ENCODE results near the gene VAMP1.

The VAMP1 gene

DNA sequence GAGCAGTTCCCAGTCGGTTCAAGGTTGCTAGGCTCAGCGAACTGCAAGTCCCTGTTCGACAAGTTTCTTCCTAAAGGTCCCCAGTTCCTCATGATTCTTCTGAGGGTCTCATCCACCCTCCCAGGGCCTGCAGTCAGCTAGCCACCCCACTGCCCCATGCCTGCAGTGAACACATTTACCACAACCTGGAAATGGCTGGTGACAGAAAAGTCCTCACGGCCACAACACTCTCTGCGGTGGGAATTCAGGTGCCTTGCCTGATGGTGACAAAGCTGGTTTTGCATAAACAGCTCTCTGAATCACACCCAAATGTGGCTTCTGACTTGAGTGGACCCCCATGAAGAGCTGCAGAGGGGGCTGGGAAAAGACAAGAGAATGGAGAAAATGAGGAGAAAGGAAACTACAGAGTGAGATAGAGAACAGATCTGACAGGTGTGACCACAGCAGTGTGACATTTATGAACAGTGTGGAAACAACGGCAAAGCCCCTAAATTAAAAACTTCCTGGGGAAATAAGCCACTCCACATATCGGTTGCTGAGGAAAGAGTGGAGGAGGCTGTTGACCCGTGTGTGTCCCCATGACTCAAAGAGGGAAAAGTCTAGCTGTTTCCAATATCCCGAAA lies 27.0 kb downstream of the VAMP1 start:
- DNase-seq (ENCODE audit: low read depth) = no peak
- H3K4me3 ChIP-seq (ENCODE audit: low read length) = no peak overlapping the region
- TF ChIP-seq, protein P1, sequence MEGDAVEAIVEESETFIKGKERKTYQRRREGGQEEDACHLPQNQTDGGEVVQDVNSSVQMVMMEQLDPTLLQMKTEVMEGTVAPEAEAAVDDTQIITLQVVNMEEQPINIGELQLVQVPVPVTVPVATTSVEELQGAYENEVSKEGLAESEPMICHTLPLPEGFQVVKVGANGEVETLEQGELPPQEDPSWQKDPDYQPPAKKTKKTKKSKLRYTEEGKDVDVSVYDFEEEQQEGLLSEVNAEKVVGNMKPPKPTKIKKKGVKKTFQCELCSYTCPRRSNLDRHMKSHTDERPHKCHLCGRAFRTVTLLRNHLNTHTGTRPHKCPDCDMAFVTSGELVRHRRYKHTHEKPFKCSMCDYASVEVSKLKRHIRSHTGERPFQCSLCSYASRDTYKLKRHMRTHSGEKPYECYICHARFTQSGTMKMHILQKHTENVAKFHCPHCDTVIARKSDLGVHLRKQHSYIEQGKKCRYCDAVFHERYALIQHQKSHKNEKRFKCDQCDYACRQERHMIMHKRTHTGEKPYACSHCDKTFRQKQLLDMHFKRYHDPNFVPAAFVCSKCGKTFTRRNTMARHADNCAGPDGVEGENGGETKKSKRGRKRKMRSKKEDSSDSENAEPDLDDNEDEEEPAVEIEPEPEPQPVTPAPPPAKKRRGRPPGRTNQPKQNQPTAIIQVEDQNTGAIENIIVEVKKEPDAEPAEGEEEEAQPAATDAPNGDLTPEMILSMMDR (conservative IDR thresholded peaks at IDR 0.05; ENCODE audit: low read length) = no peak

DNA sequence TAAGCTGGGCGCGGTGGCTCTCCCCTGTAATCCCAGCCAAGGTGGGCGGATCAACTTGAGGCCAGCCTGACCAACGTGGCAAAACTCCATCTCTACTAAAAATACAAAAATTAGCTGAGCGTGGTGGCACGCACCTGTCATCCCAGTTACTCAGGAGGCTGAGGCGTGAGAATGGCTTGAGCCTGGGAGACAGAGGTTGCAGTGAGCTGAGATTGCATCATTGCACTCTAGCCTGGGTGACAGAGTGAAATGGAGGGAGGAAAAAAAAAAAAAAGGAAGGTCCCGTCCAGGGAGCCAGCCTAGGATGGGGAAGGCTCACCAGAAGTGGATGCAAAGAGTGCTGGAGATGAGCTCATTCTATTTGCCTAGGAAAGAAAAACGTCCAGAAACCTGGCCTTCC lies 27.6 kb downstream of the VAMP1 start:
- DNase-seq (ENCODE audit: low read depth) = no peak
- H3K4me3 ChIP-seq (ENCODE audit: low read length) = no peak overlapping the region
- TF ChIP-seq, protein P1 (conservative IDR thresholded peaks at IDR 0.05; ENCODE audit: low read length) = no peak

- TF ChIP-seq, protein P1 (conservative IDR thresholded peaks at IDR 0.05; ENCODE audit: low read length) = no peak
Observed at GRCh38 chr12:6440391-6440790, 30.1 kb downstream of the VAMP1 start.

GRCh38 chr12:6438345-6438744 lies 32.1 kb downstream of the VAMP1 start:
- DNase-seq (ENCODE audit: low read depth) = no peak
- no peak overlapping the region for H3K4me3 ChIP-seq (ENCODE audit: low read length)
- TF ChIP-seq, protein P1 (conservative IDR thresholded peaks at IDR 0.05; ENCODE audit: low read length) = no peak

More at GRCh38 chr12:6440391-6440790, 30.1 kb downstream of the VAMP1 start:
- no peak overlapping the region for H3K4me3 ChIP-seq (ENCODE audit: low read length)
- DNase-seq (ENCODE audit: low read depth) = no peak

GRCh38 chr12:6437586-6437985 lies 32.9 kb downstream of the VAMP1 start:
- H3K4me3 ChIP-seq (ENCODE audit: low read length) = no peak overlapping the region
- TF ChIP-seq, protein P1 (conservative IDR thresholded peaks at IDR 0.05; ENCODE audit: low read length) = no peak
- no peak for DNase-seq (ENCODE audit: low read depth)

DNA sequence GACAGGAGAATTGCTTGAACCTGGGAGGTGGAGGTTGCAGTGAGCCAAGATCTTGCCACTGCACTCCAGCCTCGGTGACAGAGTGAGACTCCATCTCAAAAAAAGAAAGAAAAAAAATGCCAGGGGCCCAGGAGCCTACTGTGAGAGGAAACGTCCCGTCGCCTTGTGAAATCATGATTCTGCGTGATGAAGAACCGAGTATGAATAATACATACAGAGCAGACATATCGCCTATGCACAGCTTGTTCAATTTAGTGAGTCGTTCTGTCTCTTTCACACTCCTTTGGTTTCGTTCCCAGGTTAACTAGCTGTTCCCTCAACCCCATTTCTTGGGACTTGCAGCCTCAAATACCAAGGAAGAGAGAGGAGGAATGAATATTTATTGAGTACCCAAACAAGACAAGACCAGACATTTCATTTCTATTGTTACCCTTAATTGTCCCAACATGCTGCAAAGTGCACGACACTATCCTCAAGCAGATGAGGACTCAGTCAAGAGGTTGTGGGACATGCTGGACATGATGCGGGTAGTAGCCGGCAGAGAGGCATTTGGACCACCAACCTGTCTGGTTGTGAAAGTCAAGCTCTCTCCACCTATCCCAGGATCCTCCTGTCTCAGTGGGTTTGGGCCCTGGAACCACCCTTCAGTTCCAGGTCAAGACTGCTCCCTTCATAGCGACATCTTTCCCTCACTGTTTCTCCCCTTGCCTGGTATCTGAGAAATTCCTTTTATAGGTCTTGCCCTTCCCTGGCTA lies 34.3 kb downstream of the VAMP1 start:
- no peak for DNase-seq (ENCODE audit: low read depth)
- TF ChIP-seq, protein P1 (conservative IDR thresholded peaks at IDR 0.05; ENCODE audit: low read length) = no peak
- no peak overlapping the region for H3K4me3 ChIP-seq (ENCODE audit: low read length)
